HG03432 (cell line): ENCODE measurements around the gene IGF1R.
"Not testable (repeated sequence)": the region's sequence is repeated elsewhere in the genome, so short reads cannot be mapped to it uniquely, and the experiment has no call there.

Experiments used
- ATAC-seq: cut with Tn5 transposase; IDR thresholded peaks from one replicate; pipeline ENCODE4 v1.9.1; 2021; ENCODE audit warnings: mild to moderate bottlenecking, moderate library complexity; ENCODE audit not compliant: unreplicated experiment

IGF1R gene

DNA sequence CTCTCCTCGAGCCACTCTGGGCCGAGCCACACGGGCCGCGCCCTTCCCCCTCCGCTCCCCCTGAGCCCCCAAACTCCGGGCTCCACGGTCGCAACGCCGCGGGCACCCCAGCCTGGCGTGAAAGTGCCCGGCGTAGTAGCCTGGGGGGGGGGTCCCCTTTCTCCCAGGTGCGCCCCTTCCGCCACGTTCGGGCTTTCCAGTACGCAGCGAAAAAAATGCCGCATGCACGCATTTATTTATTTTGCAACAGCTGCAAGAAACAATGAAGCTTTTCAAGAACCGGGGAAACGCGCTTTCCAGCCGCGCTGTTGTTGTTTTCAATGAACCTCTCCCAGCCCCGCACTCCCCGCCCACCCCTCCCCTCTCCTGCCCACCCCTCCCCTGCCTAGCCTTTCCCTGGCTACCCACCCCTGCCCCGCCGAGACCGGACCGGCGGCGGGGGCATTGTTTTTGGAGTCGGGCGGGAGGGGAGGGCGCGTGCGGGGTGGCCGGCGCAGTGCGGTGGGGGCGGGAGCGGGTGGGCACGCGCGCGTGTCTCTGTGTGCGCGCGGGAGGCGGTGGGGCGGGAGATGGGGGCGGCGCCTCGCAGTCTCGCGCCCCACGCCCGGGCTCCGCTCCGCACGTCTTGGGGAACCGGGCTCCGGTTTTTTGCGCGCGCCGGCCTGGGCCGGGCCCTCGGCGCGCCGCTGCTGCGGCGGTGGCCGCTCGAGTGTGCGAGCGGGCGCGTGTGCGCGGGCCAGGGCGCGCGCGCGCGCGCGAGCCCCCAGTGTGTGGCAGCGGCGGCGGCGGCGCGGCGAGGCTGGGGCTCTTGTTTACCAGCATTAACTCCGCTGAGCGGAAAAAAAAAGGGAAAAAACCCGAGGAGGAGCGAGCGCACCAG is at the start of gene IGF1R:
Gene IGF1R (plus strand): TSS at position 766 of the 880 bp plus-strand sequence. CDS start 1,043 bp downstream, outside the sequence.
- ATAC-seq = peak; percentile 79

DNA sequence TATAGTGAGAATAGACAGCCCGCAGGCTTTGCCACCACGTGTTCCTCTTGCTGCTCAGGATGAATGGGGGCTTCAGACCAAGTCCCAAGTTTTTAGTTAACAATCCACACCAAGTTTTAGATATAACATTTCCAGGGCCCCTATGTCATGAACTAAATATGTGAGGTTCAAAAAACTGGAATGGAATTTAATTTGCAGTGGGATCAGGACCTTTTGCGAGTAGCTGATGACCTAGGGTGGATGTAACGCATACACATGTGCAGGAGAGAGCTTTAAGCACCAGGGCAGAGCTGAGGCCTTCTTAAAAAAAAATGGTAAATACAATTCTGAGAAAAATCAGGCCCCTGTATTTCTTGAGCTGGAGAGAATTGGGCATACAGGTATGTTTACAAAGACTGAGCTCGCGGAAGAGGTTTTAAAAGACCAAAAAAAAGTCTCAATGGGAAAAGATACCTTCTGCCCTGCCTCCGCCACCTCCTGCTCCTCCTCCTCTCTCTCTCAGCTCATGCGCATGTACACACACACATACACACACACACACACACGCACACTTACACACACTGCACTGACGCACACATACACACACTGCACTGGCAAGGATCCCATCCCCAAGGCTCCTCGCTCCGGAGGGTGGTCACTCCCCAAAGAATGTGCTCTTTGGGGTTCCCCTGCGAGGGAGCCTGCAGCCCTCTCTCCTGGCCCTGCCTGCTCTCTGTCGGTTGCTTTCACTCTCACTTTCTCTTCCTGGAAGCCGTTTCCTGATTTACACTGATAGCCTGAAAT is 48.2 kb upstream of the IGF1R start:
- ATAC-seq = peak; percentile 93

GRCh38 chr15:98604983-98605382 is 43.4 kb upstream of the IGF1R start:
- no peak for ATAC-seq

GRCh38 chr15:98609144-98609852 is 39.0 kb upstream of the IGF1R start:
- no peak for ATAC-seq

- ATAC-seq = no peak
Measured at GRCh38 chr15:98610991-98611390, 37.3 kb upstream of the IGF1R start.

DNA sequence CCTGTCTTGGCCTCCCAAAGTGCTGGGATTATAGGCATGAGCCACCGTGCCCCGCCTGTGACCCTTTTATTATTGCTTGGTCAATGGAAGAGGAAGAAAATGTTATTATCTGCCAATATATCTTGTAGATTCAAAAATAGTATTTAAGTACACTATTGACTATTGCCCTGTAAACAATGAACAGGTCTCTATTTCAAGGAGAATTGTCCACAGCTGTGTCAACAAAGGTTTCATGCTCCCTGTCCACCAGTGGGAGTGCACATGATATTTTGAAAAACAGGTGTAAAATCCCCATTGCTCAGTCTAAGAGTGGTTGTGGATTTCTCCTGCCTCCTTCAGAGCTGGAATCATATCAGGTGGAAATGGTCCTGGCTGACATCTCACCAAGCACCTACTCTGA is 36.5 kb upstream of the IGF1R start:
- ATAC-seq = no peak

DNA sequence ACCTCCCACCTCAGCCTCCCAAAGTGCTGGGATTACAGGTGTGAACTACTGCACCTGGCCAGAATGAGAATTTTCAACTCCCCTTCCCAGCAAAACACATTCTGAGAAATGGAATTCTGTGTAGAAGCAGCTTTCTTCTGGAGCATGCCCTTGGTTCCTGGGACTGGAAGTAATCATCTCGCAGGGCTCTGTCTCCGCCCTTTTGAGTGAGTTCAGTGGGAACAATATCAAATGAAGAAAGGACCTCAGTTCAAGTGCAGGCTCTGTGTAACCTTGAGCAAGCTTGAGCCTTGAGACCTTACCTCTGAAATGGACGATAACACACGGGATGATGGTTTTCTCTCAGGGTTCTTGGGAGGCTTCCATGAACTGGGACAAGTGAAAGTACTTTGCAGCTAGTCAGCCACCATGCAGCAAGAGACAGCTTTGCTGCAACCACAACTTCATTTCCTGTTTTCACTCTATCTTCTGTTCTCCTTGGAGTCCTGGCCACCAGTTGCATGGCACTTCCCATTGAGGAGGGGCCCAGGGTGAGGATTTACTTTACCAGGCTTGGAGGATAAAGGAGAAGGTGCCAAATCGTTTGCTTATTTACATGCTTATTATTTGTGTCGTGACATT is 35.7 kb upstream of the IGF1R start:
- ATAC-seq = no peak

DNA sequence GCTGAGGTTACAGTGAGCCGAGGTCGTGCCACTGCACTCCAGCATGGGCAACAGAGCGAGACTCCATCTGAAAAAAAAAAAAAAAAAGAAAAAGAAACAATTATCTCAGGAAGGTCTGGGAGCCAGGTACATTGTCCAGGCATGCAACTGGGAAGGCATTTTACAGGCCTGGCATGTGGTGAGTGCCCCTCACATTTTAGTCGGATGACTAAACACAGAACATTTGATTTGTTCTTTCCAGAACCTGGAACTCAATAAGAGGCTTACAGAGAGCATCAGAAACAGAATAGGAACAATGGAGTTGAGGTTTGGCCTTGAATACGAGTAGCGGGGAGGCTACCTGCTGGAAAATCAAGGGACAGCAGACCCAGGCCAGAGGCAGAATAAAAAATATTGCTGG is 33.7 kb upstream of the IGF1R start:
- no peak for ATAC-seq

DNA sequence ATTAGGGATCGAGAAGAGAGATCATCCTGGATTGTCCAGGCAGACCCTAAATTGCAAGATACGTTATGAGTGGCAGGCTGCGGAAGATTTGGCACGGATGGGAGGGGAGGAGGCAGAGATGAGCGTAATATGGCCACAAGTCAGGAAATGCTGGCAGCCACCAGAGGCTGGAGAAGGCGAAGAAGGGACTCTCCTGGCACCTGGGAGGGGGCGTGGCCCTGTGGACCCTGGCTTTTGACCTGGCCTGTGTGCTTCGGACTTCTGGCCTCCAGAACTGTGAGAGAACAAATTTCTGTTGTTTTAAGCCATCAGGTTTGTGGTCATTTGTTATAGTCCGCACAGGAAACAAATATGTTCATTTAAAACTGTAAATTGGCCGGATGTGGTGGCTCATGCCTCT is 31.9 kb upstream of the IGF1R start:
- ATAC-seq = no peak

DNA sequence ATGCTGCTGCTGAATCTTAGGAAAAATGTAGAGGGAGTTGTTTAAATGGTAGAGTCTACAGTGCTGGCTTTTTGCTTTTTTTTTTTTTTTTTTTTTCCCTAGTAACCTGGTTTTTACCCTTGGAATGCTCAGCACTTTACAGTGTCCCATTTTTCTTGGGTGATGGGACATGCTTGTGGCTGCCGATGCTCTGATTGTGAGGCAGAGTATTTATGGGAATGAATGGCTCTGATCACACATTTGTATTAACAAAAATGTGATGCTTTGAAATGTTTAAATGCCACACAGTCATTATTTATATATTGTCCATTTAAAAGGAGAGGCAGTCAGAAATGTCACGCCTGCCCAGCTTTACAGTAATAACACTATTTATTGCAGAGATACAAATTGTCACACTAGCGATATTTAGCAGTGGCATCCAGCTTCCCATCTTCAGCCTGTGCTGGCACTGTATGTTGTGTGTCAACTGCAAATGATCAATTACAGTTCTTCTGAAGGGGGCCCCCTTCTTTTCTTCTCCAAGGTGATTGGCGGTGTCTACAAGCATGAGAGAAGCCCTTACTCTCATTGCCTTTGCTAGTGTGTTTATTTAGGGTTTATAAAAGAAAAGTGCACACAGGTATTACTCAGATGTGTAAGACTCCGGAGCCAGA is 30.9 kb upstream of the IGF1R start:
- no peak for ATAC-seq

GRCh38 chr15:98618576-98618975 is 29.8 kb upstream of the IGF1R start:
- not testable (repeated sequence) for ATAC-seq

- no peak for ATAC-seq
Measured at GRCh38 chr15:98620020-98620419, 28.3 kb upstream of the IGF1R start.

DNA sequence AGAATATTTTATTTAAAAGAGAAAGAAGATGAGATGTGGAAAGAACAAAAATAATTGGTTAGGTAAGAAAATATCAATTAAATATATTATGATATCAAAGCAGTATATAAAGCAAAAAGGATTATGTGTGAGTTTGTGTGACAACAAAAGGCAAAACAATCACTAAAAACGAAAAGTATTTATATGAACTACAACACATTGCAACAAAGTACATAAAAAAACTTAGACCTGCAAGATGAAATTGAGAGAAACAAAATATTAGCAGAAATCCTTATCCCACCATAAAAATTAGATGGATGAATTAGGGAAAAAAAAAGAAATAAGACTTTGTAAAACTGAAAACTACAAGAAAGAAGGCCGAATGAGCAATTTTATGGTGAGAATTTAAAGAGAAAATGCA is 27.3 kb upstream of the IGF1R start:
- ATAC-seq = no peak

DNA sequence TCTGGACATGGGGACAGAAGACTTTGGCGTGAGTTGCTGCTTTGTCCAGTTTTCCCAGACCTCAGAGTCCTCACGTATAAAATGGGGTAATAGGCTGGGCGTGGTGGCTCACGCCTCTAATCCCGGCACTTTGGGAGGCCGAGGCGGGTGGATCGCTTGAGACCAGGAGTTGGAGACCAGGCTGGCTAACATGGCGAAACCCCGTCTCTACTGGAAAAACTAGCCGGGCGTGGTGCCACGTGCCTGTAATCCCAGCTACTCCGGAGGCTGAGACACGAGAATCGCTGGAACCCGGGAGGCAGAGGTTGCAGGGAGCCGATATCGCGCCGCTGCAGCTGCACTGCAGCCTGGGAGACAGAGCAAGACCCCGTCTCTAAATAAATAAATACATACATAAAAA is 22.7 kb upstream of the IGF1R start:
- no peak for ATAC-seq

- ATAC-seq = no peak
Measured at GRCh38 chr15:98626153-98626552, 22.2 kb upstream of the IGF1R start.

GRCh38 chr15:98628216-98628615 is 20.1 kb upstream of the IGF1R start:
- ATAC-seq = no peak

- no peak for ATAC-seq
Measured at GRCh38 chr15:98635848-98636247, 12.5 kb upstream of the IGF1R start.

DNA sequence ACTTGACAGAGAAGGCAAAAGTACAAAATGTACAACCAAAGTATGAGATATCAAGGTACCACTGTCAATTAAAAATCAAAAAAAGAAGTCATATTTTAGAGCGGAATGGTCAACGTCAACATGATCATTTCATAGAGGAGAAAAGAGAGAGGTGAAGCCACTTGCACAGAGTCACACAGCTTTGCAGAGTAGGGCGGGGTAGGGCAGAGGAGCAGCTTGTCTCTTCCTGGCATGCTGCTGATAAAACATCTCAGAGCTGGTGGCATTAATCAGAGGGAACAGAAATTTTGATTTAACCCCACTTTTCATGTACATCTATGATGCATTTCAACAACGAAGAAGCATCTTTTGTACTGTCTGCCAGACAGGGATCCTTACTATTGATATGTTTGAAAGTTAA is 5.2 kb upstream of the IGF1R start:
- no peak for ATAC-seq

- no peak for ATAC-seq
Measured at GRCh38 chr15:98646546-98647025, 1.8 kb upstream of the IGF1R start.

GRCh38 chr15:98647026-98647773 is 1.1 kb upstream of the IGF1R start:
- peak; percentile 57 for ATAC-seq
